Measurements from ENCODE around the gene GSC. TPM values are rescaled to one million over a fixed set of nuclear protein-coding genes. Genes with fewer than 3 reads are reported as not detected.

Gene GSC
- total RNA-seq, 1 donor from 2014 or later: 0.50 TPM

GRCh38 chr14:94797887-94798286, 28.0 kb upstream of the GSC start:
- ATAC-seq (no peak), DNase-seq (no peak)
- Histone ChIP-seq H3K9me3 (no peaks in the 10 kb centered on the region), H3K4me1 (no peaks in the 10 kb centered on the region), H3K4me3 (no peak overlapping the region), H3K27me3 (ENCODE audit: low read depth) (no peaks in the 10 kb centered on the region), H3K36me3 (no peaks in the 10 kb centered on the region), H3K27ac (no peak overlapping the region)
- intact Hi-C loops (cut with DNase I): no loop called here
- TF ChIP-seq, protein P1, sequence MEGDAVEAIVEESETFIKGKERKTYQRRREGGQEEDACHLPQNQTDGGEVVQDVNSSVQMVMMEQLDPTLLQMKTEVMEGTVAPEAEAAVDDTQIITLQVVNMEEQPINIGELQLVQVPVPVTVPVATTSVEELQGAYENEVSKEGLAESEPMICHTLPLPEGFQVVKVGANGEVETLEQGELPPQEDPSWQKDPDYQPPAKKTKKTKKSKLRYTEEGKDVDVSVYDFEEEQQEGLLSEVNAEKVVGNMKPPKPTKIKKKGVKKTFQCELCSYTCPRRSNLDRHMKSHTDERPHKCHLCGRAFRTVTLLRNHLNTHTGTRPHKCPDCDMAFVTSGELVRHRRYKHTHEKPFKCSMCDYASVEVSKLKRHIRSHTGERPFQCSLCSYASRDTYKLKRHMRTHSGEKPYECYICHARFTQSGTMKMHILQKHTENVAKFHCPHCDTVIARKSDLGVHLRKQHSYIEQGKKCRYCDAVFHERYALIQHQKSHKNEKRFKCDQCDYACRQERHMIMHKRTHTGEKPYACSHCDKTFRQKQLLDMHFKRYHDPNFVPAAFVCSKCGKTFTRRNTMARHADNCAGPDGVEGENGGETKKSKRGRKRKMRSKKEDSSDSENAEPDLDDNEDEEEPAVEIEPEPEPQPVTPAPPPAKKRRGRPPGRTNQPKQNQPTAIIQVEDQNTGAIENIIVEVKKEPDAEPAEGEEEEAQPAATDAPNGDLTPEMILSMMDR (IDR thresholded peaks at IDR 0.05): no peak

- Histone ChIP-seq H3K9me3 (no peaks in the 10 kb centered on the region), H3K27ac (no peak overlapping the region), H3K27me3 (ENCODE audit: low read depth) (peaks cover 3% of the 10 kb centered on the region), H3K4me1 (no peaks in the 10 kb centered on the region), H3K4me3 (no peak overlapping the region), H3K36me3 (no peaks in the 10 kb centered on the region)
- intact Hi-C loops (cut with DNase I): no loop called here
- ATAC-seq (no peak), DNase-seq (no peak)
- TF ChIP-seq, protein P1 (IDR thresholded peaks at IDR 0.05): no peak
These were observed 26.4 kb upstream of the GSC start for GRCh38 chr14:94796278-94796677.

GRCh38 chr14:94795372-94795771, 25.5 kb upstream of the GSC start:
- intact Hi-C loops (cut with DNase I): no loop called here
- Histone ChIP-seq H3K9me3 (no peaks in the 10 kb centered on the region), H3K36me3 (no peaks in the 10 kb centered on the region), H3K4me1 (no peaks in the 10 kb centered on the region), H3K27ac (no peak overlapping the region), H3K27me3 (ENCODE audit: low read depth) (peaks cover 6% of the 10 kb centered on the region), H3K4me3 (no peak overlapping the region)
- TF ChIP-seq, protein P1 (IDR thresholded peaks at IDR 0.05): no peak
- ATAC-seq (no peak), DNase-seq (no peak)

DNA sequence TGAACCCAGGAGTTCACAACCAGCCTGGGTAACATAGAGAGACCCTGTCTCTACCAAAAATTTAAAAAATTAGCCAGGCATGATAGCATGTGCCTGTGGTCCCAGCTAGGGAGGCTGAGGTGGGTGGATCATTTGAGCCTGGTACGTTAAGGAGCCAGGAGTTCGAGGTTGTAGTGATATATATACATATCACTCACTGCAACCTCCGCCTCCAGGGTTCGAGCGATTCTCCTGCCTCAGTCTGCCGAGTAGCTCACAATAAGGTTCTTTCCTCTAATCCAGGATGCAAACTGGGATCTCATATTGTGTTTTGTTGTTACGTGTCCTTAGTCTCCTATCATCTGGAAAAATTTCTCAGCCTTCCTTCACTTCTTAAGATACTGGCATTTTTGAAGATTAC, 24.0 kb upstream of the GSC start:
- no peaks in the 10 kb centered on the region for H3K36me3 ChIP-seq
- no peak for DNase-seq
- H3K4me3 ChIP-seq: no peak overlapping the region
- H3K9me3 ChIP-seq: no peaks in the 10 kb centered on the region
- H3K27me3 ChIP-seq (ENCODE audit: low read depth): peaks cover 6% of the 10 kb centered on the region
- intact Hi-C loops (cut with DNase I): no loop called here
- no peak overlapping the region for H3K27ac ChIP-seq
- no peaks in the 10 kb centered on the region for H3K4me1 ChIP-seq
- no peak for ATAC-seq
- TF ChIP-seq, protein P1 (IDR thresholded peaks at IDR 0.05): no peak

DNA sequence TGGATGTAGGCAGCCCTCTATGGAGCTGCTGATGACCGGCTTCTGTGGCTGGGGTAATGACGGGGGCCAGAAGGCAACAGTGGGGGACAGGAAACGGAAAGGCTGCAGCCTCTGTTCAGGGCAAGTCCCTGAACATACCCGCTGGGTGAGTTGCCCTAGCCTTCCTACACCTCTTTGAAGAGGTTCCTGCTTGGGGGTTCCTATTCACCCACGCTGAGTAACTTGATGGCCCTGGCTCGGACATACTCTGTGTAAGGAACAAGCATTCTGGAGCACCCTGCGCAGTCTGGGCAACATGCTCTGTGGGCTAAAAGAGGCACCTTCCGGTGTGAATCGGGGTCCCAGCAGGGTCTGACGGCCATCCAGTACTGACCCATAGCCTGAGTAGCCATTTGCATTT, 17.7 kb upstream of the GSC start:
- Histone ChIP-seq H3K4me1 (no peaks in the 10 kb centered on the region), H3K9me3 (no peaks in the 10 kb centered on the region), H3K36me3 (no peaks in the 10 kb centered on the region), H3K4me3 (no peak overlapping the region), H3K27ac (no peak overlapping the region), H3K27me3 (ENCODE audit: low read depth) (peaks cover 6% of the 10 kb centered on the region)
- no peak for DNase-seq
- intact Hi-C loops (cut with DNase I): no loop called here
- TF ChIP-seq, protein P1 (IDR thresholded peaks at IDR 0.05): no peak
- no peak for ATAC-seq

- intact Hi-C loops (cut with DNase I): no loop called here
- DNase-seq (no peak), ATAC-seq (no peak)
These were observed 17.2 kb upstream of the GSC start for GRCh38 chr14:94787092-94787491.

More at GRCh38 chr14:94787092-94787491, 17.2 kb upstream of the GSC start:
- Histone ChIP-seq H3K4me3 (no peak overlapping the region), H3K27me3 (ENCODE audit: low read depth) (peaks cover 6% of the 10 kb centered on the region), H3K36me3 (no peaks in the 10 kb centered on the region), H3K4me1 (no peaks in the 10 kb centered on the region), H3K9me3 (no peaks in the 10 kb centered on the region), H3K27ac (no peak overlapping the region)
- TF ChIP-seq, protein P1 (IDR thresholded peaks at IDR 0.05): no peak
